Measurements from ENCODE around the gene DYRK1A.

Gene DYRK1A

DNA sequence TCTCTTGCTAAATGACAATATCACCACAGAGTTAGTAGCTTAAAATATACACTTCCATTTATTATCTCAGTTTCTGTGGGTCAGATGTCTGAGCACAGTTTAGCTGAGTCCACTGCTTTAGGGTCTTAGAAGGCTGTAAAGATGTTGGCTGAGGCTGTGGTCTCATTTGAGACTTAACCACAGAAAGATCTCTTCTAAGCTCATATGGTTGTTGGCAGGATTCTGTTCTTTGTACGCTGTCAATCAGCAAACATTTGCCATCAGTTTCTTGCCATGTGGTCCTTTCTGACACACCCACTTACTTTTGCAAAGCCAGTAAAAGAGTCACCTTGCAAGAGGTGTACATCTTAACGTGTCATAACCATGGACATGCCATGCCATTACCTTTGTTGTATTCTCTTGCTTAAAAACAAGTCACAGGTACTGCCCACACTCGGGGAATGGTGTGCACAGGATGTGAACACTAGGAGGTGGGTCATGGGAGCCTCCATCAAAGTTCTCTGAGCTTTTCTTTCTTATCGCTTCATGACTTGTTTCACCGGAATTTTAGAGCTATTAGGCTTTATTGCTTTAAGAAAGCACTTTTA, 18.7 kb downstream of the DYRK1A start:
- no peak for DNase-seq

GRCh38 chr21:37386151-37386550, 19.6 kb downstream of the DYRK1A start:
- DNase-seq = no peak

DNA sequence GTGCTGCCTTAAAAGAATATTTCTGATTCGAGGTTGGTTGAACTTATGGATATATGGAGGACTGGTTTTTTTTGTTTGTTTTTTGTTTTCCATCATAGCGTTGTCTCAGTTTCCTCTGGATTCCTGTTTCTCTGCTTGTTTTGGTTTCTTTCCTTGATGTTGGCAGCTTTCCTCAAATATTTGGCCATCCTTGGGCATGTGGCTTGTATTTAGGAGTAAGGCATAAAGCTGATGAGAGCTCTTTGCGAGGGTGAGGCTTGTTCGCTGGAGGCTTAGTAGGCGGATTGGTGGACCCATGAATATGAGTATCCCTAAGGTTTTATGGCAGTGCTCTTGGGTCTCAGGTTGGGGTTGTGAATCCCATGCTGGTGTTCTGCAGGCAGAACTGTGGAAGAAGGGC, 22.9 kb downstream of the DYRK1A start:
- no peak for DNase-seq

DNA sequence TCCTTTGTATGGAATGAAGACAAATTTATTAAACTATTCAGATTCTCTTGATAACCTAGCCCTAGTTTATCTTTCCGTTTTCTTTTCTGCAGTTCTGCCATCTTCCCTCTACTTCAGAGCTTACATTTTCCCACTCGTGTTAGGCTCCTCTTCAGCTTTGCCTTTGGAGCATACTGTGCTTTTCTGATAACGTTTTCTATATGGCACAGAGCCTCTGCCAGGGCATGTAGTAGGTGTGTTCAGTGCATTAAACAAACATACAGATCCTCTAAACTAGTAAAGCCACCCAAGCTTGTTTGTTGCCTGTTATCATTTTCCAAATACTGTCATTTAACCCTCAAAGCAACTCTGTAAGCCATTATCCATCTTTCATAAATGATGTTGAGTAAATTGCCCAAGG, 25.1 kb downstream of the DYRK1A start:
- no peak for DNase-seq

DNA sequence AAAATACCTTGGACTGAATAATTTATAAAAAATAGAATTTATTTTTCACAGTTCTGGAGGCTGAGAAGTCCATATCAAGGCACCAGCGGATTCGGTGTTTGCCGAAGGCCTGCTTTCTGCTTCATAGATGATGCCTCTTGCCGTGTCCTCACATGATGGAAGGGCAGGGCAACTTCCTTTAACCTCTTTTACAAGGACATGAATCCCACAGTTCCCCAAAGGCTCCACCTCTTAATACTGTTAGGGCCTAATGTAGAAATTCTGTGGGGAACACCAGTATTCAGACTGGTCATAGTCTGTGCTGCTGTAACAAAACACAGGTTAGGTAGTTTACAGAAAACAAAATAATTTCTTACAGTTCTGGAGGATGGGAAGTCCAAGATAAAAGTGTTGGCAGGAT, 25.9 kb downstream of the DYRK1A start:
- no peak for DNase-seq

DNA sequence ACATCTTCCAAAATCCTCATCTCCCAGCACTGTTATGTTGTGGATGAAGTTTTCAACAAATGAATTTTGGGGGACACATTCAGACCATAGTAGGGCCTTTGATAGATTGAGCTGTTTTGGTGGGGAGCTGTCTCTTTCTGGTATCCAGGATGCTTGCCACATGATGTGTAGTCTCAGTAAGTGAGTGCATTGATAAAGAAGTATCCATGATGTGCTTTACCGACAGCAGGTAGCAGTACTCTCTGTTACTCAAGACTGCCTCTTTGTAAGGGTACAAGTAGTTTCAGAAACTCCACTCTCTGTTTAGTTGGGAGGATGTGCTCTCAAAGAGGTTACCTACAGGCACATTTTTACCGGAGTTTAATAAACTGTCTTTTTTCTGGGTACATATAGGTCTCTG, 26.5 kb downstream of the DYRK1A start:
- no peak for DNase-seq

DNA sequence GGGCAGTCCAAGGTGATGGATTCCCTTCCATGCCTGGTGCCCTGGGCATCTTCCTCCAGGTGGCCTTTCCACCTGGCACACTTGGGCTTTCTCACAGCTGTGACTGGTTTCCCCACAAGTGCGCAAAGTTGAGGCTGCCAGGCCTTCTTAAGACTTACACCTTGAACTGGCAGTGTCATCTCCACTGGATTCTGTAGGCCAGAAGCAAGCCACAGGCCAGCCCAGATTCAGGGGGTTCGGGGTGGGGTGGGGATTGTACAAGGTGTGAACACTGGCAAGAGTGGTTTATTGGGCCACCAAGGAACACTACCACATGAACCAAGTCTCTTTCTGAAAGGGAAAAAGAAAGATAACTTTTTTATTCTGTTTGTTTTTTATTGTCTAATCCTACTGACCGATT, 27.2 kb downstream of the DYRK1A start:
- no peak for DNase-seq

DNA sequence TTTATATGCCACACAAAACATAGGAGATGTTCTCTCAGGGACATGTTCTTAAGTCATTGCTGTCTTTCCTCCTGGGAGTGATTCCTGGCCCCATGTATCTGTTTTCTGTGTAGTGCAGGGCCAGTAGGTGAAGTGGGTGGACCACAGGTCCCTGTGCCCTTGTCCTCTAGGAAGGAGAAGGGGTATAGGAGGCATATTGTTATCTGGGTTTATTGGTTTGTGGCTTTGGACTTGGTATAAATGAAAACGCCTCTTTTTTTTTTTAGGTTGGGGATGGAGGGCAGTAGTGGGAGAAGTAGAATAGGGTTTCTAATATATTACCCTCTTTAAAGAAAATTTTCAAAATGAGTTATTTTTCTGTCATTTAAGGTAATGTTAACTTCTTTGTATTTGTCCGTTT, 29.4 kb downstream of the DYRK1A start:
- no peak for DNase-seq

DNA sequence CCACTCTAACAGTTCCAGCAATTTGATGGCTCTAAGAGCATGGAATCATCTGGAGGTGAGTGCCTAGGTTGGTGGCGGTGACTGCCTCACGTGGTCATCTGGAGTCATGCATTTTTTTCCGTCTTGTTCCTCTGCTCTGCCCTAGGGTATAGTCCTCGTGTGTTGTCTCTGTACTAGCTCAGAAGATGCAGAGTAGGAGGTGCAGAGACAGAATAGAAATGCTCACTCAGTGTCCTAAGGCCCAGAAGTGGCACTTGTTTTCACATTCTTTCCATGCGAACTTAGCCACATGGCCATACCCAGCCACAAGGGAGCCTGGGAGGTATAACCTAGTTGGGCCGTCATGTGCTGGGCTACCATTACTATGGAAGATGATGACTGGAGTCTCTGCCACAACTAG, 30.3 kb downstream of the DYRK1A start:
- no peak for DNase-seq

GRCh38 chr21:37398697-37399096, 32.1 kb downstream of the DYRK1A start:
- DNase-seq = no peak

DNA sequence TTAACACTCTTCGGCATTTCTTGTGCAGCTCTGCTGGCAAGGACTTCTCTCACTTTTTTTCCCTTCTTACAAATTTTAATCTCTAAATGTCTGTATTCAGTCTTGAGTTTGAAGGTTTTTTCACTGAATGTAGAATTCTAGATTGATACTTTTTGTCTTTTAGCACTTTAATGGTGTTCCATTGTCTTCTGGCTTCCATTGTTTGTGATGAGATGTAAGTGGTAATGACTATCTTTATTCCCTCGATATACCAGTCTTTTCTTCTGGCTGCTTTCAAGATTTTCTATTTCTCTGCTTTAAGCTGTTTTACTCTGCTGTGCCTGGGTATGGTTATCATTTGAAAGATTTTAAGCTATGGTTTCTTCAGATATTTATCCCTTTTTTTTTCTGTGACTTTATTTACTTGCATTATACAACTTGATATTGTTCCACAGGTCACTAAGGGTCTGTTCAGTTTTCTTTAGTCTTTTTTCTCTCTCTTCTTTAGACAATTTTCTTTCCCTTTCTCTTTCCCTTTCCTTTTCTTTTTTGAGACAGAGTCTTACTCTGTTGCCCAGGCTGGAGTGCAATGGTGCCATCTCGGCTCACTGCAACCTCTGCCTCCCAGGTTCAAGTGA, 35.8 kb downstream of the DYRK1A start:
- DNase-seq = no peak

- DNase-seq = no peak
Observed at GRCh38 chr21:37405629-37406028, 39.1 kb downstream of the DYRK1A start.

DNA sequence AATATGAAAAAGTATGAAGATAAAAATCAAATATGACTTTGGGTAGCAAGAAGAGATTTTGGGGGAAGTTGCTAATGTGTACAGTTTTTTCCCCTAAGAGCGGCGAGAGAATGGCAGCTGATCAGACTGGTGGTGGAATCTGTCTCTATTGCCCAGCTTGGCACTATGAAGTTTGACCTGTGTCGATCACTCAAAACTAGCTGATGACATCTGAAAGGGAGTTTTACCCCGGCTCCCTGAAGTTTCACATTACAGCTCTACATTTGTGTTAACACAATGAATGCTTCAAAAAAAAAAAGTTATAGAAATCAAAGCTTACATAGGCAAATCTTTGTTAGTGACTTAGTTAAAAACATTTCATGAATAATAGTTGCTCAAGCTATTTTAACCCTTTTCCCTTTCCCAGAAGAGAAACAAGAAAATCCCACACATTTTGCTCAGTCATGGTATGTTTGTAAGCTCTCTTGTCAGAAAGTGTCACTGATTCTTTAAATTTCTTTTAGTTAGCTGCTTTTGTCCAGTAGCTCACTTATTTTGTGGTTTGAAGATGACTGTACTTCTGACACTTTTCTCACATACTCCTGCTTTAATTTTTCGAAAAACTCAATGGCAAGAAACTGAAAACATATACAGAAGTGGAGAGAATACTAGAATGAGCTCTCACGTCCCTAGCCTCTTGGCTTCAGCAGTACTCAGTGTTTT, 41.3 kb downstream of the DYRK1A start:
- DNase-seq = no peak

DNA sequence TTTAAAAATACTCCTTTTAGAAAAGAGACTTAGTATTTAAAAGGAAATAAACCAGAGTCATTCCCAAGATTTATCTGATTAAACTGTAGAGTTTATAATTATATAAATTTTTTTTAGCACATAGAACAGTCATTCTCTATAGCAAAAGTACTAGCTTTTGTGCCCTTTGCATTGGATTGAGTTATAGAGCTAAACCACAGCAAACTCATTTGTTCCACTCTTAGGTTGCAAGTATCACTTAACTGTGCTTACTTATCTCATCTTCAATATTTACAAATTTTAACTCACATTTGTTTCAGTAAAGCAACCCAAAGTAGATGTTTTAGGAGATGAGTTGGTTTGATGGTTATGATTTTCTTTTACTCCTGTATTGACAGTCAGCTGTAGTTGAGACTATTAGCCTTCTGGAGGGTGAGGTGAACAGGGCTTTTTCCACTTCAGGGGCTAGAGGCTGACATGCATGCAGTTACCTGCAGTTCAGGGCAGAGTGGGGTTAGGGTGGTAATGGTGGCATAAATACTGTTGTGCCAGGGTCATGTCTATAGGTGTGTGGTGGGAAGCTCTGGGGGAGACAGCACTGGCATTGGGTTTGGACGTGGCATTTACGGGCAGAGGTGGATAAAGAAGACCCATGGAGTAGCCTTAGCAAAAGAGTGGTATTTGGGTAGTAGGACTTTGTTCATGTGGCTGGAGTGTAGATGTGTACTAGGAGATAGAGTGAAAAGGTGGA, 42.1 kb downstream of the DYRK1A start:
- DNase-seq = no peak

DNA sequence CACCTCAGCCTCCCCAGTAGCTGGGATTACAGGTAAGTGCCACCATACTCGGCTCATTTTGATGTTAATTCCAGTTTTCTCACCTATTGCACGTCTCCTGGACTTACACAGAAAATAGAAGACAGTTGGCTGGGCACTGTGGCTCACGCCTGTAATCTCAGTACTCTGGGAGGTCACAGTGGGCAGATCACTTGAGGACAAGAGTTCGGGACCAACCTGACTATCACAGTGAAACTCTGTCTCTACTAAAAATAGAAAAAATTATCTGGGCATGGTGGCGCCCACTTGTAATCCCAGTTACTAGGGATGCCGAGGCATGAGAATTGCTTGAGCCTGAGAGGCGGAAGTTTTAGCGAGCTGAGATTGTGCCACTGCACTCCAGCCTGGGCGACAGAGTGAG, 44.1 kb downstream of the DYRK1A start:
- no peak for DNase-seq

DNA sequence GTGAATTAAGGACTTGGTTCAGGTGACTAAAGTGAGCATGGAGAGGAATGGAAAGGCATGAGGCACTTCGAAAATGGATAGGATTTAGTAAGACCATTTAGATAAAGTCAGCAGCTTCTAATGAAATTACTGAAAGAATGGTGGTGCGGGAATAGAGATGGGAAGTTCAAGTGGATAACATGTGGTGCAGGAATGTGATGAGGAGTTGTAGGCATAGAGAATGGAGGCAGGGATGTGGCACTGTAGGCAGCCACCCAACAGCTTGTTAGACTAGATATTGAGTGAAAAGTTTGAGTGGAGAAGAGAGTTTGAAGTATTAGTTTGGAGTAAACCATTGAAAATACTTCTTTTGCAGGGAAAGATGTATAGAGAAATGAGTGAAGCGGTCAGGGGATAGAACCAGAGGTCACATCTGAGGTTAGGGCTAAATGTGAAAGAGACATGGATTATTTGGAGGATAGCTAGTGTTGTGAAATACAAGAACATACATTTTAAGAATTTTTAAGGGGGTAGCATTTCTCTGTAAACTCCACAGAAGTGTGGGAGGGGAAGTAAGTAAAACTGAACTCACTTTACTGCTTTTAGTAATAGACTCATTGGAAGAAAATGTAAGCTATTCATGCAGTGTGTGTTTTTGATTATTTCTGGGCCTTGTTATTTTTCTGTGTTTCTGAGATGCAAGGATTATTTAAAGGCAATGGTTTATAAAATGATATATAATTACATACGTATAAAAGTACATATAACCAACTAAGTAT, 46.2 kb downstream of the DYRK1A start:
- no peak for DNase-seq

DNA sequence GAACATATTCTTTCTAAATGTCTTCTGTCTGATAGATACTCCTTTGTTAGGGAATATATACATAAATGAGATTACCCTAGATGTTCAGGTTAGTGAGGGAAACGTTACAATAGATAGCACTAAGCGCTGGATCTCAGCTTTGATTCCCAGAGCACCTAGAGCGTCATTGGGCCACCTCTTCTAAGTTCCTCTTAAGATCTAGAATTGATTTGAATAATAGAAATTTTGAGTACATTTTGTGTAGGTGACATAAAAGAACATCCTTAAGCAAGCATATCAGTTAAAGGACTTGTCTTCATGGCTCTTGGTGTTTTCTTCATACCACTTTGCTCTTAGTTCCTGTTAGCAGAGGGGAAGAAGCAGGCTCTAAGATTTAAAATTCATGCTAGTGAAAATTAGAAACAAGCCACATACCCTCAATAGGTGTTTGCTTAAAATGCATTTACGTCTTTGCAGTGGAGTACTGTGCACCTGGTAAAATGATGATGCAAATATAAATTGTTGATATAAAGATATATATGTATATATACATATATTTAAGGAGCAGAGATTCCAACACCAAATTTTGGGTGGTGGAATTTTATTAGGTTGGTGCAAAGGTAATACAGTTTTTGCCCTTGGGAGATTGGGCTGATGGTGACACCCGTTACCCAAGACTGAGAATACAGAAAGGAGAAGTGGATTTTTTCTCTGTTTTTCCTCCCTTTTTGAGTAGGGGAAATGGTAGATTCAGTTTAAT, 47.1 kb downstream of the DYRK1A start:
- DNase-seq = no peak

DNA sequence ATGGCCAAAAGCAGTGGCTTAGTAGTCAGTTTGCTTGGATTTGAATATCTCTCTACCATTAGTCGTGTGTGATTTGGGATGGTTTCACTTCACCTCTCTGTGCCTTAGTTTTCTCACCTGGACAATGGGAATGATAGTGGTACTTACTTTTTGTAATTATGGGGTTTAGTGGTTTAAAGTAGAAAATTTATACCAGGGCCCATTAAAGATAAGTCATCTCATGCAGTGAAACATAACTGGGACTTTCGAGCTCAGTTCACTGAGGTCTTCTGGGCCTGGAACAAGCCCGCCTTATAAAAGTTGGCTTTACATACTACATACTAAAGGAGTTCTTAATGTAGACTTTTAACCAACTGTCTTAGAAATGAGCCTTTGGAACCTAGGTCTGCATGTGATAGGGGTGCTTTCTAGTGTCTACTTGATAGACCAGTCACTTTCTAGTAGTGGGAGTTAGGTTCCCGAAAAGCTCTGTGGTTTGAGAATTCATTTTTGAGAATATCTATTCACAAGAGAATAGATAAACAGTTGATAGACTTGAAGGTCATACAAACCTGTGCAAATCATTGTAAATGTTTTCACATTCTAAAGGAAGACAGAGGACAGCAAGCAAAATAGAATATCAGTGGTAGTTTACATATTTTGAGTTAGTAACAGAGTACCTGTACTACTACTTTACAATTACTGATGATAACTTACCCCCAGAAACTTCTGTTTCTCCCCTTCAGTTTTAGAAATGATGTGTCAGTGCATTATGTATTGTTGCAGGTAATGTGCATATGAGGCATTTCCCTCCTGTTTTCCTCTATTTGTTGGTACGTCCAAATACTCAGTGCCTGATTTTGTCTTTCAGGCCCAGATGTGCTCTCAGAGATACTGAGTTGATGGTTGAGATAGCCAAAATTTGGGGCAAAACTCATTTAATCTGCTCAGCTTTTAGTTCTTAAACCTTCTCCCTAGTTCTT, 48.0 kb downstream of the DYRK1A start:
- no peak for DNase-seq

- no peak for DNase-seq
Observed at GRCh38 chr21:37415939-37416338, 49.4 kb downstream of the DYRK1A start.

DNA sequence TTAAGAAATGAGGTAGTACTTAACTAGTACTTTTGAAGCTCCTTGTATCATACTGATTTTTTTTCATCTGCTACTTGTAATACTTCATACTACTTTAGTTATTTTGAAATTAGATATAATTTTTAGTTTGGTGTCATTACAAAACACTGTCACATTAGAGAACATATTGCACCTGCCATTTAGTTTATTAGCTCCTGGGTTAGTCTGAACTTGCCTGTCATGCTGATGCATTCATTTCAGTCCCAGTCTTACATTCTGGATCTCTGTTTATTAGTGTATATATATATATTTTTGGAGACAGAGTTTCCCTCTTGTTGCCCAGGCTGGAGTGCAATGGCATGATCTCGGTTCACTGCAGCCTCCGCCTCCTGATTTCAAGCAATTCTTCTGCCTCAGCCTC, 50.3 kb downstream of the DYRK1A start:
- no peak for DNase-seq

DNA sequence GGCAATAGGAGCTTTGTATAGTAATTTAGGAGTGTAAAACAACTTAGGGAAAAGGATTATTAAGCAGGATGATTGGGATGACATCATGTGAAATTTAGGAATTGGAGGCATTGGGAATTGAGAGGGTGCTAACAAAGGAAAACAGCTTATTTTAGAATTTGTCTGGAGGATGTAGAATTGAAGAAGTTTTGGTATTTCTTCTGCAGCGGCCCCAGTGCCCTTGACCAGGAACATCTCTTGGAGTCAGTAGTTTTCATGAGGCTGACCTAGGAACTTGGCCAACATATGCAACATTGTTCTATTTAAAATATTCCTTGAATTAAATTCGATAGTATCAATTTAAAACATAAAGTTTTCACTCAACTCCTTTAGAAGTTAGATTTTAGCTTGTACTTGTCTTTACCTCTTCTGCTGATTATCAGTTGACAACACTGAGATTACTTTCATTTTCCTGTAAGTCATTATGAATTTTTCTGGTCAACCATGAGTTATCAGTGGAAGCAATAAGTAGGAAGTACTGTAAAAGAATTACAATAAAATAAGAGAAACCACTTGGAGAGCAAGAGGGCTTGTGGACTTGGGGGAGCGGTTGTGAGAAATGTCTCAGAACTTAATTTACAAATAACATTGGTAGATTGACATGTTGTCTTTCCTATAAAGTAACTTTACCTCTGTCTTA, 52.8 kb downstream of the DYRK1A start:
- DNase-seq = no peak

Data from NCI-H345 (cell line).